Osteocyte (in vitro differentiated cells): ENCODE measurements around the gene ANTXR1. TPM values are rescaled to one million over a fixed set of nuclear protein-coding genes. Genes with fewer than 3 reads are reported as not detected.

Experiments
- DNase-seq: peaks from one replicate; pipeline ENCODE4 v3.0.0; 2021; ENCODE audit warnings: mixed read lengths; ENCODE audit not compliant: unreplicated experiment; ENCODE audit errors: extremely low spot score
- H3K27ac Mint-ChIP-seq: one replicate; pipeline ENCODE4 v1.8.0; 2021; ENCODE audit warnings: mild to moderate bottlenecking, mixed read lengths; ENCODE audit not compliant: unreplicated experiment
- H3K27me3 Mint-ChIP-seq: one replicate; pipeline ENCODE4 v1.8.0; 2021; ENCODE audit warnings: mixed read lengths; ENCODE audit not compliant: unreplicated experiment
- H3K36me3 Mint-ChIP-seq: one replicate; pipeline ENCODE4 v1.8.0; 2021; ENCODE audit warnings: mixed read lengths; ENCODE audit not compliant: unreplicated experiment
- H3K4me1 Mint-ChIP-seq: one replicate; pipeline ENCODE4 v1.8.0; 2021; ENCODE audit warnings: mixed read lengths; ENCODE audit not compliant: unreplicated experiment
- H3K4me3 Mint-ChIP-seq: one replicate; pipeline ENCODE4 v1.8.0; 2021; ENCODE audit warnings: mild to moderate bottlenecking, moderate library complexity, mixed read lengths; ENCODE audit not compliant: unreplicated experiment
- H3K9me3 Mint-ChIP-seq: one replicate; pipeline ENCODE4 v1.8.0; 2021; ENCODE audit warnings: mixed read lengths; ENCODE audit not compliant: unreplicated experiment
- CTCF ChIP-seq: fragments of 200-600 bp; sonication (generic); IDR thresholded peaks from 2 replicates; pipeline ENCODE4 v1.5.0; 2021; ENCODE audit warnings: antibody characterized with exemption, mild to moderate bottlenecking, moderate library complexity
- total RNA-seq: library from RNA; stranded (reverse); gene quantifications from 2 replicates; pipeline ENCODE4 v1.2.1, GENCODE V29; 2021

The ANTXR1 gene
- total RNA-seq, 1 donor from 2014 or later: 144 TPM

- Mint-ChIP-seq H3K27me3 (no peaks in the 10 kb centered on the region), H3K4me1 (peaks cover 38% of the 10 kb centered on the region), H3K27ac (peak overlapping the region; percentile 65), H3K36me3 (peaks cover 12% of the 10 kb centered on the region), H3K9me3 (no peaks in the 10 kb centered on the region), H3K4me3 (no peak overlapping the region)
- no peak for TF ChIP-seq CTCF
- DNase-seq: no peak
Measured at GRCh38 chr2:69031466-69031865, 18.5 kb downstream of the ANTXR1 start.

GRCh38 chr2:69032336-69032735 is 19.4 kb downstream of the ANTXR1 start:
- Mint-ChIP-seq H3K4me3 (no peak overlapping the region), H3K9me3 (no peaks in the 10 kb centered on the region), H3K36me3 (peaks cover 6% of the 10 kb centered on the region), H3K27me3 (no peaks in the 10 kb centered on the region), H3K4me1 (peaks cover 38% of the 10 kb centered on the region), H3K27ac (no peak overlapping the region)
- DNase-seq: no peak
- no peak for TF ChIP-seq CTCF

GRCh38 chr2:69033461-69034095 is 20.6 kb downstream of the ANTXR1 start:
- H3K4me3 Mint-ChIP-seq: no peak overlapping the region
- no peak for TF ChIP-seq CTCF
- H3K27me3 Mint-ChIP-seq: no peaks in the 10 kb centered on the region
- H3K9me3 Mint-ChIP-seq: no peaks in the 10 kb centered on the region
- H3K4me1 Mint-ChIP-seq: peaks cover 38% of the 10 kb centered on the region
- H3K36me3 Mint-ChIP-seq: no peaks in the 10 kb centered on the region
- no peak overlapping the region for H3K27ac Mint-ChIP-seq
- no peak for DNase-seq

- H3K9me3 Mint-ChIP-seq: no peaks in the 10 kb centered on the region
- no peaks in the 10 kb centered on the region for H3K36me3 Mint-ChIP-seq
- H3K4me3 Mint-ChIP-seq: no peak overlapping the region
- no peak overlapping the region for H3K27ac Mint-ChIP-seq
- DNase-seq: no peak
- no peak for TF ChIP-seq CTCF
- H3K4me1 Mint-ChIP-seq: peaks cover 38% of the 10 kb centered on the region
- H3K27me3 Mint-ChIP-seq: no peaks in the 10 kb centered on the region
Measured at GRCh38 chr2:69034122-69034521, 21.1 kb downstream of the ANTXR1 start.

GRCh38 chr2:69034845-69035244 is 21.9 kb downstream of the ANTXR1 start:
- Mint-ChIP-seq H3K4me3 (no peak overlapping the region), H3K4me1 (peaks cover 38% of the 10 kb centered on the region), H3K27me3 (no peaks in the 10 kb centered on the region), H3K36me3 (no peaks in the 10 kb centered on the region), H3K27ac (no peak overlapping the region), H3K9me3 (no peaks in the 10 kb centered on the region)
- TF ChIP-seq CTCF: no peak
- DNase-seq: no peak
